Transverse colon (tissue), 4 donors: ENCODE results near the gene RHCG. TPM values are rescaled to one million over a fixed set of nuclear protein-coding genes. Genes with fewer than 3 reads are reported as not detected.

Experiments
- DNase-seq: peaks from one replicate; pipeline ENCODE4 v3.0.0-alpha.2; 2019
- H3K27ac ChIP-seq, 4 donors: fragments of 200-600 bp; sonication (generic); 2 replicates each; pipeline ENCODE4 v1.5.1; 2016 to 2018; ENCODE audit warnings: inconsistent platforms in 4 of 4
- H3K27me3 ChIP-seq: fragments of 200-600 bp; sonication (generic); 2 replicates; pipeline ENCODE4 v1.5.1; 2017; ENCODE audit warnings: inconsistent platforms
- H3K36me3 ChIP-seq, 4 donors: fragments of 200-600 bp; sonication (generic); 2 replicates each; pipeline ENCODE4 v1.5.1; 2017 to 2019; ENCODE audit warnings: inconsistent platforms in 4 of 4
- H3K4me1 ChIP-seq, 4 donors: fragments of 200-600 bp; sonication (generic); 2 replicates each; pipeline ENCODE4 v1.5.1; 2017 to 2020; ENCODE audit warnings: inconsistent platforms in 4 of 4
- H3K4me3 ChIP-seq, 4 donors: fragments of 200-600 bp; sonication (generic); 1 replicate in 1 of 4; 2 replicates in 3 of 4; pipeline versions ENCODE4 v1.5.1 to v1.6.1; 2017 to 2019; ENCODE audit warnings: inconsistent platforms in 4 of 4
- H3K9me3 ChIP-seq, 2 donors: fragments of 200-600 bp; sonication (generic); 2 replicates each; pipeline ENCODE4 v1.5.1; 2017 to 2019; ENCODE audit warnings: inconsistent platforms in 2 of 2
- EP300 ChIP-seq: sonication (generic); formaldehyde crosslinking; IDR thresholded peaks from one replicate; pipeline ENCODE4 v1.6.1; 2017; ENCODE audit warnings: antibody characterized with exemption, low read depth
- POLR2A ChIP-seq: fragments of 450-650 bp; IDR thresholded peaks from one replicate; pipeline ENCODE4 v1.6.1; 2016; ENCODE audit warnings: antibody characterized with exemption, mild to moderate bottlenecking, moderate library complexity
- POLR2AphosphoS5 ChIP-seq, 3 donors: sonication (generic); formaldehyde crosslinking; IDR thresholded peaks; one replicate each; pipeline ENCODE4 v1.6.1; 2016; ENCODE audit warnings: antibody characterized with exemption in 3 of 3
- WGBS, 2 donors: methylation state at CpG; one replicate each; pipeline ENCODE4 v1.1.5; 2018; ENCODE audit warnings: low coverage in 1 of 2; 5-methylcytosine and 5-hydroxymethylcytosine counted together
- in situ Hi-C, 4 donors: fragments of 200-750 bp; cut with MboI; loops; one replicate each; pipeline versions ENCODE4 v1.15.0 to v1.15.1; 2017; ENCODE audit warnings: low sequenced_read_pairs in 3 of 4, low pct_ligation_motif_present in 1 of 4, low pct_unique_long_range_greater_than_20kb in 1 of 4
- intact Hi-C: fragments of 100-400 bp; cut with DNase I; formaldehyde crosslinking; loops from one replicate; pipeline ENCODE4 v1.15.1; 2023; ENCODE audit warnings: low total_unique reads
- total RNA-seq, 4 donors: library from RNA; depleted of rRNA; stranded (reverse); fragments of >200 nt; gene quantifications; one replicate each; pipeline ENCODE4 v1.1.0, GENCODE V29; 2016
- TF ChIP-seq, protein P1 (sequence below), 5 experiments: fragments of 200-600 bp in 3 of 5; fragments of 450-650 bp in 2 of 5; sonication (generic) in 3 of 5; IDR thresholded peaks; 1 replicate in 2 of 5; 2 replicates in 3 of 5; pipeline ENCODE4 v1.5.1; 2016 to 2017; ENCODE audit warnings: antibody characterized with exemption in 5 of 5, inconsistent platforms in 3 of 5, mild to moderate bottlenecking in 2 of 5, moderate library complexity in 1 of 5

RHCG gene
- total RNA-seq, 4 donors from 2014 or later, result 0.41 TPM; not detected in 3

- no peak overlapping the region for H3K27ac ChIP-seq
- in situ Hi-C loops, result no loop called here
- DNase-seq, result no peak
- intact Hi-C loops, result no loop called here
- H3K27me3 ChIP-seq, result peaks cover 20% of the 10 kb centered on the region
- TF ChIP-seq POLR2AphosphoS5 (IDR thresholded peaks at IDR 0.05), result no peak
- TF ChIP-seq, protein P1, sequence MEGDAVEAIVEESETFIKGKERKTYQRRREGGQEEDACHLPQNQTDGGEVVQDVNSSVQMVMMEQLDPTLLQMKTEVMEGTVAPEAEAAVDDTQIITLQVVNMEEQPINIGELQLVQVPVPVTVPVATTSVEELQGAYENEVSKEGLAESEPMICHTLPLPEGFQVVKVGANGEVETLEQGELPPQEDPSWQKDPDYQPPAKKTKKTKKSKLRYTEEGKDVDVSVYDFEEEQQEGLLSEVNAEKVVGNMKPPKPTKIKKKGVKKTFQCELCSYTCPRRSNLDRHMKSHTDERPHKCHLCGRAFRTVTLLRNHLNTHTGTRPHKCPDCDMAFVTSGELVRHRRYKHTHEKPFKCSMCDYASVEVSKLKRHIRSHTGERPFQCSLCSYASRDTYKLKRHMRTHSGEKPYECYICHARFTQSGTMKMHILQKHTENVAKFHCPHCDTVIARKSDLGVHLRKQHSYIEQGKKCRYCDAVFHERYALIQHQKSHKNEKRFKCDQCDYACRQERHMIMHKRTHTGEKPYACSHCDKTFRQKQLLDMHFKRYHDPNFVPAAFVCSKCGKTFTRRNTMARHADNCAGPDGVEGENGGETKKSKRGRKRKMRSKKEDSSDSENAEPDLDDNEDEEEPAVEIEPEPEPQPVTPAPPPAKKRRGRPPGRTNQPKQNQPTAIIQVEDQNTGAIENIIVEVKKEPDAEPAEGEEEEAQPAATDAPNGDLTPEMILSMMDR (IDR thresholded peaks at IDR 0.05), result no peak
- no peak for TF ChIP-seq EP300
- TF ChIP-seq POLR2A, result no peak
- H3K4me1 ChIP-seq, result peaks cover 0 to 4% (median 0%) of the 10 kb centered on the region in 4 donors
- H3K9me3 ChIP-seq, result no peaks in the 10 kb centered on the region
- WGBS, 2 donors, result 73 to 80% methylated on average over 2 to 6 of the region's 6 CpGs
- H3K4me3 ChIP-seq, result no peak overlapping the region
- no peaks in the 10 kb centered on the region for H3K36me3 ChIP-seq
Observed at GRCh38 chr15:89483079-89483478, 13.3 kb downstream of the RHCG start.

GRCh38 chr15:89482139-89482538 is 14.2 kb downstream of the RHCG start:
- no peaks in the 10 kb centered on the region for H3K36me3 ChIP-seq
- intact Hi-C loops, result no loop called here
- in situ Hi-C loops, result no loop called here
- TF ChIP-seq POLR2A, result no peak
- no peak for TF ChIP-seq EP300
- no peak for TF ChIP-seq POLR2AphosphoS5 (IDR thresholded peaks at IDR 0.05)
- TF ChIP-seq, protein P1 (IDR thresholded peaks at IDR 0.05), result no peak
- 76 to 80% methylated on average over 3 to 5 of the region's 5 CpGs for WGBS, 2 donors
- H3K4me3 ChIP-seq, result no peak overlapping the region
- DNase-seq, result no peak
- no peak overlapping the region for H3K27ac ChIP-seq
- H3K9me3 ChIP-seq, result no peaks in the 10 kb centered on the region
- peaks cover 12% of the 10 kb centered on the region for H3K27me3 ChIP-seq
- H3K4me1 ChIP-seq, result peaks cover 0 to 4% (median 0%) of the 10 kb centered on the region in 4 donors

GRCh38 chr15:89480505-89480904 is 15.9 kb downstream of the RHCG start:
- Histone ChIP-seq H3K9me3 (no peaks in the 10 kb centered on the region), H3K27ac (no peak overlapping the region), H3K27me3 (peaks cover 15% of the 10 kb centered on the region), H3K4me1 (no peaks in the 10 kb centered on the region), H3K4me3 (no peak overlapping the region), H3K36me3 (no peaks in the 10 kb centered on the region)
- 91% methylated on average over 3 of the region's 3 CpGs; no CpG with 5 or more reads in 1 of the 2 donors for WGBS, 2 donors
- no peak for DNase-seq
- in situ Hi-C loops, result no loop called here
- TF ChIP-seq, protein P1 (IDR thresholded peaks at IDR 0.05), result no peak
- TF ChIP-seq POLR2AphosphoS5 (IDR thresholded peaks at IDR 0.05) (no peak), EP300 (no peak)
- intact Hi-C loops, result no loop called here

- Histone ChIP-seq H3K27me3 (peaks cover 17% of the 10 kb centered on the region), H3K4me3 (no peak overlapping the region), H3K27ac (no peak overlapping the region), H3K36me3 (no peaks in the 10 kb centered on the region), H3K4me1 (no peaks in the 10 kb centered on the region), H3K9me3 (no peaks in the 10 kb centered on the region)
- in situ Hi-C loops, result no loop called here
- 78% methylated on average over 7 of the region's 7 CpGs; no CpG with 5 or more reads in 1 of the 2 donors for WGBS, 2 donors
- intact Hi-C loops, result no loop called here
- no peak for DNase-seq
- no peak for TF ChIP-seq EP300
- TF ChIP-seq, protein P1 (IDR thresholded peaks at IDR 0.05), result no peak
- no peak for TF ChIP-seq POLR2A
- TF ChIP-seq POLR2AphosphoS5 (IDR thresholded peaks at IDR 0.05), result no peak
Observed at GRCh38 chr15:89479173-89479572, 17.2 kb downstream of the RHCG start.
